ES-I3 (cell line): ENCODE data around the gene NACAD.

Source experiments
- H3K36me3 ChIP-seq: 2 replicates; pipeline ENCODE4 v1.6.1; 2013; ENCODE audit warnings: mild to moderate bottlenecking, low read length, control low read depth, moderate library complexity; ENCODE audit not compliant: insufficient read depth
- H3K4me1 ChIP-seq: 2 replicates; pipeline ENCODE4 v1.6.1; 2013; ENCODE audit warnings: mild to moderate bottlenecking, control low read depth, low read length; ENCODE audit not compliant: insufficient read depth
- H3K9ac ChIP-seq: 2 replicates; pipeline ENCODE4 v1.6.1; 2013; ENCODE audit warnings: low read depth, mild to moderate bottlenecking, low read length, moderate library complexity
- H3K9me3 ChIP-seq: 2 replicates; pipeline ENCODE4 v1.6.1; 2013; ENCODE audit warnings: mild to moderate bottlenecking, low read length, moderate library complexity; ENCODE audit not compliant: control insufficient read depth, insufficient read depth

Gene NACAD

GRCh38 chr7:45087301-45088145 is 1.2 kb downstream of the NACAD start:
- H3K9ac ChIP-seq, result no peak overlapping the region
- peaks cover 6% of the 10 kb centered on the region for H3K4me1 ChIP-seq
- no peaks in the 10 kb centered on the region for H3K36me3 ChIP-seq
- no peaks in the 10 kb centered on the region for H3K9me3 ChIP-seq

- Histone ChIP-seq H3K9me3 (no peaks in the 10 kb centered on the region), H3K4me1 (no peaks in the 10 kb centered on the region), H3K36me3 (no peaks in the 10 kb centered on the region), H3K9ac (no peak overlapping the region)
These were observed 2.3 kb downstream of the NACAD start for GRCh38 chr7:45086331-45087065.

GRCh38 chr7:45085619-45086200 is 3.1 kb downstream of the NACAD start:
- Histone ChIP-seq H3K9ac (no peak overlapping the region), H3K36me3 (no peaks in the 10 kb centered on the region), H3K4me1 (no peaks in the 10 kb centered on the region), H3K9me3 (no peaks in the 10 kb centered on the region)

GRCh38 chr7:45084901-45085618 is 3.7 kb downstream of the NACAD start:
- Histone ChIP-seq H3K9ac (no peak overlapping the region), H3K36me3 (no peaks in the 10 kb centered on the region), H3K4me1 (no peaks in the 10 kb centered on the region), H3K9me3 (no peaks in the 10 kb centered on the region)

GRCh38 chr7:45084336-45084735 is 4.4 kb downstream of the NACAD start:
- Histone ChIP-seq H3K9me3 (no peaks in the 10 kb centered on the region), H3K9ac (no peak overlapping the region), H3K36me3 (no peaks in the 10 kb centered on the region), H3K4me1 (no peaks in the 10 kb centered on the region)

- H3K36me3 ChIP-seq, result no peaks in the 10 kb centered on the region
- H3K9me3 ChIP-seq, result no peaks in the 10 kb centered on the region
- no peaks in the 10 kb centered on the region for H3K4me1 ChIP-seq
- H3K9ac ChIP-seq, result no peak overlapping the region
These were observed 5.9 kb downstream of the NACAD start for GRCh38 chr7:45082831-45083331.

GRCh38 chr7:45082031-45082830 is 6.5 kb downstream of the NACAD start:
- 0 out of 2 replicates have a peak, but pooled peaks cover 3% of the 10 kb centered on the region for H3K36me3 ChIP-seq
- no peak overlapping the region for H3K9ac ChIP-seq
- no peaks in the 10 kb centered on the region for H3K4me1 ChIP-seq
- no peaks in the 10 kb centered on the region for H3K9me3 ChIP-seq

- no peaks in the 10 kb centered on the region for H3K4me1 ChIP-seq
- H3K36me3 ChIP-seq, result 0 out of 2 replicates have a peak, but pooled peaks cover 3% of the 10 kb centered on the region
- H3K9me3 ChIP-seq, result no peaks in the 10 kb centered on the region
- no peak overlapping the region for H3K9ac ChIP-seq
These were observed 7.1 kb downstream of the NACAD start for GRCh38 chr7:45081670-45081974.

GRCh38 chr7:45080958-45081669 is 7.7 kb downstream of the NACAD start:
- Histone ChIP-seq H3K36me3 (0 out of 2 replicates have a peak, but pooled peaks cover 3% of the 10 kb centered on the region), H3K9me3 (no peaks in the 10 kb centered on the region), H3K9ac (no peak overlapping the region), H3K4me1 (no peaks in the 10 kb centered on the region)

GRCh38 chr7:45080265-45080957 is 8.4 kb downstream of the NACAD start:
- no peaks in the 10 kb centered on the region for H3K4me1 ChIP-seq
- 0 out of 2 replicates have a peak, but pooled peaks cover 3% of the 10 kb centered on the region for H3K36me3 ChIP-seq
- H3K9ac ChIP-seq, result no peak overlapping the region
- H3K9me3 ChIP-seq, result no peaks in the 10 kb centered on the region

- H3K36me3 ChIP-seq, result 0 out of 2 replicates have a peak, but pooled peaks cover 3% of the 10 kb centered on the region
- no peaks in the 10 kb centered on the region for H3K9me3 ChIP-seq
- H3K9ac ChIP-seq, result no peak overlapping the region
- peaks cover 4% of the 10 kb centered on the region; the same call in 1 of the 2 replicates for H3K4me1 ChIP-seq
These were observed 10.6 kb downstream of the NACAD start for GRCh38 chr7:45078125-45078681.

- 0 out of 2 replicates have a peak, but pooled peaks cover 3% of the 10 kb centered on the region for H3K36me3 ChIP-seq
- peaks cover 10% of the 10 kb centered on the region; the same call in 1 of the 2 replicates for H3K4me1 ChIP-seq
- no peak overlapping the region for H3K9ac ChIP-seq
- no peaks in the 10 kb centered on the region for H3K9me3 ChIP-seq
These were observed 11.2 kb downstream of the NACAD start for GRCh38 chr7:45077579-45077978.
